Glutamatergic neuron (in vitro differentiated cells): Measurements from ENCODE around the gene SURF2. TPM values are rescaled to one million over a fixed set of nuclear protein-coding genes. Genes with fewer than 3 reads are reported as not detected.
A peak's percentile ranks its signal among the peaks of the same experiment; 100 is the strongest.
"Not testable (repeated sequence)": the region's sequence is repeated elsewhere in the genome, so short reads cannot be mapped to it uniquely, and the experiment has no call there.

Experiments used
- DNase-seq: peaks from one replicate; pipeline ENCODE4 v3.0.0; 2022
- H3K27ac Mint-ChIP-seq: one replicate; pipeline ENCODE4 v1.8.0; 2020; ENCODE audit warnings: mild to moderate bottlenecking, mixed read lengths, inconsistent platforms; ENCODE audit not compliant: unreplicated experiment
- H3K27me3 Mint-ChIP-seq: one replicate; pipeline ENCODE4 v1.8.0; 2020; ENCODE audit warnings: mild to moderate bottlenecking, moderate library complexity, mixed read lengths, inconsistent platforms; ENCODE audit not compliant: unreplicated experiment
- H3K36me3 Mint-ChIP-seq: one replicate; pipeline ENCODE4 v1.8.0; 2020; ENCODE audit warnings: mild to moderate bottlenecking, mixed read lengths, inconsistent platforms; ENCODE audit not compliant: unreplicated experiment
- H3K4me1 Mint-ChIP-seq: one replicate; pipeline ENCODE4 v1.8.0; 2020; ENCODE audit warnings: mild to moderate bottlenecking, low read depth, mixed read lengths, inconsistent platforms; ENCODE audit not compliant: unreplicated experiment
- H3K4me3 Mint-ChIP-seq: one replicate; pipeline ENCODE4 v1.8.0; 2020; ENCODE audit warnings: mild to moderate bottlenecking, mixed read lengths, inconsistent platforms; ENCODE audit not compliant: unreplicated experiment
- H3K9me3 Mint-ChIP-seq: one replicate; pipeline ENCODE4 v1.8.0; 2020; ENCODE audit warnings: mild to moderate bottlenecking, moderate library complexity, mixed read lengths, inconsistent platforms; ENCODE audit not compliant: unreplicated experiment
- total RNA-seq: library from RNA; stranded (reverse); fragmentation: NEBNext Ultra II Directional; extraction: Animal tissue kit (Norgen Biotek cat#: 25700); gene quantifications from one replicate; pipeline ENCODE4 v1.2.1, GENCODE V29; 2021; ENCODE audit not compliant: unreplicated experiment
- TF ChIP-seq, protein P1 (sequence below): fragments of 200-600 bp; sonication (generic); IDR thresholded peaks from one replicate; pipeline ENCODE4 v1.5.0; 2021; ENCODE audit not compliant: partially characterized antibody, unreplicated experiment

SURF2 gene
- total RNA-seq, 1 donor from 2014 or later, result 24.0 TPM

DNA sequence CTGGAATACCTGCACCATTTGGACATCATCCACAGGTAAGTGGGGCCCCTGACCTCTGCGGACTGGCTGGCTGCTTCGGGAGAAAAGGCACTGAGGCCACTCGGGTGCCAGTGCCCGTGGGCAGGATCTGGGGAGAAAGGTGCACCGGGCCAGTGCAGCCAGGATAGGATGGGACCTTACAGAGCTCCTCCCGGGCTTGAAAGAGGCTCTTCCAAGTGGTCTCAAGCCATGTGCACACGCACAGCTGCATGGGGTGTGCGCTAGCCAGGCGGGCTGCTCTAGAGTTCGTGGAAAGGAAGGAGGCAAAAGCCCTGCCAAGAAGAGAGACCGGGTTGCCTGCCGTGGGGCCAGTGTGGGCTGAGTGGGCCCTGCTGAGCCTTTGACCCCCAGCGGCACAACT, 33.2 kb downstream of the SURF2 start:
- Mint-ChIP-seq H3K27me3 (peaks cover 5% of the 10 kb centered on the region), H3K27ac (no peak overlapping the region), H3K9me3 (peaks cover 2% of the 10 kb centered on the region), H3K4me1 (peaks cover 2% of the 10 kb centered on the region), H3K36me3 (no peaks in the 10 kb centered on the region), H3K4me3 (no peak overlapping the region)
- TF ChIP-seq, protein P1, sequence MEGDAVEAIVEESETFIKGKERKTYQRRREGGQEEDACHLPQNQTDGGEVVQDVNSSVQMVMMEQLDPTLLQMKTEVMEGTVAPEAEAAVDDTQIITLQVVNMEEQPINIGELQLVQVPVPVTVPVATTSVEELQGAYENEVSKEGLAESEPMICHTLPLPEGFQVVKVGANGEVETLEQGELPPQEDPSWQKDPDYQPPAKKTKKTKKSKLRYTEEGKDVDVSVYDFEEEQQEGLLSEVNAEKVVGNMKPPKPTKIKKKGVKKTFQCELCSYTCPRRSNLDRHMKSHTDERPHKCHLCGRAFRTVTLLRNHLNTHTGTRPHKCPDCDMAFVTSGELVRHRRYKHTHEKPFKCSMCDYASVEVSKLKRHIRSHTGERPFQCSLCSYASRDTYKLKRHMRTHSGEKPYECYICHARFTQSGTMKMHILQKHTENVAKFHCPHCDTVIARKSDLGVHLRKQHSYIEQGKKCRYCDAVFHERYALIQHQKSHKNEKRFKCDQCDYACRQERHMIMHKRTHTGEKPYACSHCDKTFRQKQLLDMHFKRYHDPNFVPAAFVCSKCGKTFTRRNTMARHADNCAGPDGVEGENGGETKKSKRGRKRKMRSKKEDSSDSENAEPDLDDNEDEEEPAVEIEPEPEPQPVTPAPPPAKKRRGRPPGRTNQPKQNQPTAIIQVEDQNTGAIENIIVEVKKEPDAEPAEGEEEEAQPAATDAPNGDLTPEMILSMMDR, result no peak
- DNase-seq, result no peak

DNA sequence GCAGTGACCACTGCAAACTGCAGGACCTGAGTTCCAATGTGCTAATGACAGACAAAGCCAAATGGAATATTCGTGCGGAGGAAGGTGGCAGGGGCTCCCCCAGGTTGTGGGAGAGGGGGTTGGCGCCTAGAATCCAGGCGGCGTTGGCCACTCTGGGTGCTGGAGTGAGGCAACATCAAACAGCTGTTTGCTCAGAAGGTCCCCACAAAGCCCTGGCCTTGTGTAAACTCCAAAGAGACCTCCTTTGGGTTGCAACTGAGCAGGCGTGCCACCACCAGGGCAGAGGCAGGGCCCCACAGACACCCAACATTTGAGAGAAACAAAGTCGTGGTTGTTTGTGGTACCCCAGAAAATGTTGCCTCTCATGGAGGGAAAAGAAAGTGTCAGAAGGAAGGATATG, 34.4 kb downstream of the SURF2 start:
- TF ChIP-seq, protein P1, result no peak
- no peak for DNase-seq
- H3K27ac Mint-ChIP-seq, result no peak overlapping the region

DNA sequence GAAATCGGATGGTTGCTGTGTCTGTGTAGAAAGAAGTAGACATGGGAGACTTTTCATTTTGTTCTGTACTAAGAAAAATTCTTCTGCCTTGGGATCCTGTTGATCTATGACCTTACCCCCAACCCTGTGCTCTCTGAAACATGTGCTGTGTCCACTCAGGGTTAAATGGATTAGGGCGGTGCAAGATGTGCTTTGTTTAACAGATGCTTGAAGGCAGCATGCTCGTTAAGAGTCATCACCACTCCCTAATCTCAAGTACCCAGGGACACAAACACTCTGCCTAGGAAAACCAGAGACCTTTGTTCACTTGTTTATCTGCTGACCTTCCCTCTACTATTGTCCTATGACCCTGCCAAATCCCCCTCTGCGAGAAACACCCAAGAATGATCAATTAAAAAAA, 35.1 kb downstream of the SURF2 start:
- not testable (repeated sequence) for H3K27me3 Mint-ChIP-seq, DNase-seq, H3K36me3 Mint-ChIP-seq, H3K4me1 Mint-ChIP-seq, H3K9me3 Mint-ChIP-seq
- peak overlapping the region; percentile 94 for H3K27ac Mint-ChIP-seq
- peak overlapping the region; percentile 57 for H3K4me3 Mint-ChIP-seq

More for the DNA sequence above, 34.4 kb downstream of the SURF2 start:
- peaks cover 2% of the 10 kb centered on the region for H3K9me3 Mint-ChIP-seq
- peaks cover 5% of the 10 kb centered on the region for H3K27me3 Mint-ChIP-seq
- H3K36me3 Mint-ChIP-seq, result no peaks in the 10 kb centered on the region
- no peak overlapping the region for H3K4me3 Mint-ChIP-seq
- H3K4me1 Mint-ChIP-seq, result peaks cover 2% of the 10 kb centered on the region

DNA sequence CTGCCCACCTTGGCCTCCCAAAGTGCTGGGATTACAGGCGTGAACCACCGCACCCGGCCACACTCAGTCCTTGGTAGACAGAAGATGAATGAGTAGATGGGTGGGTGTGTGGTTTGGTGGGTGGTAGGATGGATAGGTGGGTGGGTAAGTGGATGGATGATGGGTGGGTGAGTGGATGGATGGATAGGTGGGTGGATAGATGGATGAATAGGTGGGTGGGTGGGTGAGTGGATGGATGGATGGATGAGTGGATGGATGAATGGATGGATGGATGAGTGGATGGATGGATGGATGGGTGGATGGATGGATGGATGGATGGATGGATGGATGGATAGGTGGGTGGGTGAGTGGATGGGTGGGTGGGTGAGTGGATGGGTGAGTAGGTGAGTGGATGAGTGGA, 36.0 kb downstream of the SURF2 start:
- H3K27me3 Mint-ChIP-seq, H3K27ac Mint-ChIP-seq, H3K9me3 Mint-ChIP-seq, H3K4me3 Mint-ChIP-seq, H3K4me1 Mint-ChIP-seq, DNase-seq, H3K36me3 Mint-ChIP-seq: not testable (repeated sequence)

DNA sequence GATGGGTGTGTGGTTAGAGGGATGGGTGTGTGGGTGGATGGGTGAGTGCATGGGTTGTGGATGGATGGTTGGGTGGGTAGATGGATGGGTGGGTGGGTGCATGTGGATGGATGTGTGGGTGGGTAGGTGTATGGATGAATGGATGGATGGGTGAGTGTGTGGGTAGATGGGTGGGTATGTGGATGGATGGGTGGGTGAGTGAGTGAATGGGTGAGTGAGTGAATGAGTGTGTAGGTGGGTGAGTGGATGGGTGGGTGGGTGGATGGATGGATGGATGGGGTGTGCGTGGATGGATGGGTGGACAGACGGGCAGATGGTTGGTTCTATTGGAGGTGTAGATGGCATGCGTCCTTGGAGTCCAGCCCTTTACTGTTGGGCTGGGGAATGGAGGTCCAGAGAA, 37.0 kb downstream of the SURF2 start:
- peaks cover 2% of the 10 kb centered on the region for H3K27me3 Mint-ChIP-seq
- H3K27ac Mint-ChIP-seq, result no peak overlapping the region
- no peak for DNase-seq
- H3K4me1 Mint-ChIP-seq, result peaks cover 2% of the 10 kb centered on the region
- H3K36me3 Mint-ChIP-seq, result no peaks in the 10 kb centered on the region
- TF ChIP-seq, protein P1, result no peak
- peaks cover 2% of the 10 kb centered on the region for H3K9me3 Mint-ChIP-seq
- no peak overlapping the region for H3K4me3 Mint-ChIP-seq

DNA sequence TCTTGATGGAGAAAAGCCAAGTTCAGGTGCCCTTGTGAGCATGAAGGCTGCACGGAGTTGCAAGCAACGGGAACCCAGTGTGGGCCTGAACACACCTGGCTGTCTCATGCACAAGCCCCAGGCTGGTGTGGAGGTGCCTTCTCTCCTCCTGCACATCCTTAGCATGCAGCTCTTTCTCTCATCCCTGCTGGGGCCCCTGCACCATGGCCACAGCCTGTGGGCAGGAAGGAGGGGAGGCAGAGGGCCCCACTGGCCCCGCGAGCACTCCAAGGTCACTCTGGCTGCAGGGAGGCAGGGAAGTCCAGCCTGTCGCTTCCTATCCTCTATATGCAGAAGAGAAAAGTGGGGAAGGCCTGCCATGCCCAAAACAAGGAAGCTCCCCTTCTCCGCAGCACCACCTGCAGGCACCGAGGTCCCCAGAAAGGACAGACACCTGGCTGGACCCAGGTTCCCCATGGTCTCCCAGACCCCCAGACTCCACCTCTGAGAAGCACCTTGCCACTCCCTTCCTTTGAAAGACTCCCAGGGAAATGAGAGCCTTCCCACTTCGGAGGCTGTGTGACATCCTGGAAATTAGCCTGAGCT, 38.4 kb downstream of the SURF2 start:
- Mint-ChIP-seq H3K27me3 (peaks cover 4% of the 10 kb centered on the region), H3K27ac (no peak overlapping the region), H3K4me3 (no peak overlapping the region), H3K4me1 (peaks cover 2% of the 10 kb centered on the region), H3K9me3 (peaks cover 2% of the 10 kb centered on the region), H3K36me3 (no peaks in the 10 kb centered on the region)
- no peak for DNase-seq
- TF ChIP-seq, protein P1, result no peak
